Testis (tissue), 2 donors: Measurements from ENCODE around the gene SIGLEC14.

Experiments
- POLR2A ChIP-seq: fragments of 450-650 bp; IDR thresholded peaks from one replicate; pipeline ENCODE4 v1.6.1; 2017; ENCODE audit warnings: antibody characterized with exemption, mild to moderate bottlenecking, moderate library complexity
- TF ChIP-seq, protein P1 (sequence below), 3 experiments: fragments of 450-650 bp in 2 of 3; fragments of 200-600 bp in 1 of 3; sonication (generic) in 1 of 3; IDR thresholded peaks; one replicate each; pipeline ENCODE4 v1.5.1; 2016 to 2019; ENCODE audit warnings: antibody characterized with exemption in 3 of 3, mild to moderate bottlenecking in 2 of 3, moderate library complexity in 1 of 3

GRCh38 chr19:51621178-51621577 lies 25.4 kb downstream of the SIGLEC14 start:
- TF ChIP-seq POLR2A = no peak
- TF ChIP-seq, protein P1, sequence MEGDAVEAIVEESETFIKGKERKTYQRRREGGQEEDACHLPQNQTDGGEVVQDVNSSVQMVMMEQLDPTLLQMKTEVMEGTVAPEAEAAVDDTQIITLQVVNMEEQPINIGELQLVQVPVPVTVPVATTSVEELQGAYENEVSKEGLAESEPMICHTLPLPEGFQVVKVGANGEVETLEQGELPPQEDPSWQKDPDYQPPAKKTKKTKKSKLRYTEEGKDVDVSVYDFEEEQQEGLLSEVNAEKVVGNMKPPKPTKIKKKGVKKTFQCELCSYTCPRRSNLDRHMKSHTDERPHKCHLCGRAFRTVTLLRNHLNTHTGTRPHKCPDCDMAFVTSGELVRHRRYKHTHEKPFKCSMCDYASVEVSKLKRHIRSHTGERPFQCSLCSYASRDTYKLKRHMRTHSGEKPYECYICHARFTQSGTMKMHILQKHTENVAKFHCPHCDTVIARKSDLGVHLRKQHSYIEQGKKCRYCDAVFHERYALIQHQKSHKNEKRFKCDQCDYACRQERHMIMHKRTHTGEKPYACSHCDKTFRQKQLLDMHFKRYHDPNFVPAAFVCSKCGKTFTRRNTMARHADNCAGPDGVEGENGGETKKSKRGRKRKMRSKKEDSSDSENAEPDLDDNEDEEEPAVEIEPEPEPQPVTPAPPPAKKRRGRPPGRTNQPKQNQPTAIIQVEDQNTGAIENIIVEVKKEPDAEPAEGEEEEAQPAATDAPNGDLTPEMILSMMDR (IDR thresholded peaks at IDR 0.05) = no peak
